ENCODE data around the gene PROZ.

PROZ gene

DNA sequence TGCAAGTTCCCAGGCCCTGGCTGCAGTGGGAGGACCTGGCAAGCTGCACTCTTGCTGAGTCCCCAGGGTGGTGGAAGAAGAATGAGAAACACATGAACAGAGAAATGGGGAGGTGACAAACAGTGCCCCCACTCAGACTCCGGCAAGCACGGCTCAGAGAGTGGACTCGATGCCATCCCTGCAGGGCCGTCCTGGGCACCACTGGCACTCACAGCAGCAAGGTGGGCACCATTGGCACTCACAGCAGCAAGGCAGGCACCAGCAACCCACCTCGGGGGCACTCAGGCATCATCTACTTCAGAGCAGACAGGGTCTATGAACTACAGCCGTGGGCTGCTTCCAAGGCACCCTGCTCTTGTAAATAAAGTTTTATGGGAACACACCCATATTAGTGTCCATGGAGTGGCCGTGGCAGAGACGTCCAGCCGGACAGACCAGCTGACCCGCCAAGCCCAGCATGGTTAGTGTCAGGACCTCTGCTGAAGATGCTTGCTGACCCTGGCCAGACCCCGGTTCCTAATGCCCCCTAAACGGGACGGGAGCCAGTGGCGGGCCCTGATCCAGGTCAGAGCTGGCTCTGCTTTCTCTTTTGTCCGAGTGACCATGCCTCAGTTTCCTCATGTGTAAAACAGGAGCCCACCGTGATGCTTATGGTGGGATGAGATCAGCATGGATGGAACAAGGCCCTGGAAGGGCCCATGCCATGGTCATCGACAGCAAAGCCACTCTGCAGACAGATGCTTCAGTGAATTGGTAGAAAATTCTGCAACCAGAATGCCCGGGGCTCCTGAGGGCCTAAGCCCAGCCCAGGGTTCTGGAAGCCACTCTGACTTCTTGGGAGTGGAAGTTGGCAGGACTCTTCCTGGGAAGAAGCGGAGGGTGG is 37.9 kb upstream of the PROZ start:
- Histone ChIP-seq H3K9me3 (ENCODE audit: control insufficient read depth, low read length) (no peaks in the 10 kb centered on the region), H3K36me3 (ENCODE audit: control insufficient read depth, insufficient read depth, low read length) (no peaks in the 10 kb centered on the region), H3K4me3 (ENCODE audit: extremely low read depth, insufficient read depth, low read length, poor library complexity, severe bottlenecking) (no peak overlapping the region), H3K27ac (ENCODE audit: low read depth, low read length, severe bottlenecking) (no peak overlapping the region), H3K4me1 (ENCODE audit: control insufficient read depth, insufficient read depth, low read length, poor library complexity, severe bottlenecking) (peaks cover 15% of the 10 kb centered on the region)
- 89 to 91% methylated on average over 15 to 16 of the region's 19 CpGs for WGBS, 2 experiments (ENCODE audit: insufficient coverage in 2 of 2)

DNA sequence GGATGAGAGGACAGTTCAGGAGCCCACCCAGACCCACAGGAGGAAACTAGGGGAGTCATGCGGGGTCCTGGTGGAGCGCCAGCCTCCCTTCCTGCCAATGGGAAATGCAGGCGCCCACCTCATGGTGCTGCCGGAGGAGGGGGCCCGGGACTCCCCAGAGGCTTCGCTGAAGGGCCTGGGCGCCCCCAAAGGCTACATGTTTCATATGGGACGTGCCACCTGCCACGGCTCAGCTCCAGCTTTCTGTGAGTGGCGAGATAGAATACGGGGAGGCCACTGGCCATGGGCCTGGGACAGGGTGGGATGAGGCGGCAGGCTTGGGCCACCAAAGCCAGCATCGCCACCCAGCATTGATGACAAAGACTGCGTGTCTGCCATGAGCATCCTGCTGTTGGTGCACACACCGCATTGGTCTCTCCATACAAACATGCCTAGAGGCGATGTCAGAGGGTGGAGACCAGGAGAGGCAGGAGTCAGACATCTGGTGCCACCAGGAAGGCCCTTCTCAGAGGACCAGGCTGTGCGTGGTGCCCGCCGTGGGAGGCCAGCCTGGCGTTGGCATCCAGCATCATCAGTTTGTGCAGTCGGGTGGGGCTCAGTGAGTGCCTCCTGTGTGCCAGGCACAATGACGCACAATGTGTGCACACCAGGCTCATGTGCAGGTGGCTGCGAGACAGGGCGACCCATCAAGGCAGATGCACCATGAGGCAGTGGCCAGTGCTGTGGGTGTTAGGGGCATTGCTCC is 37.1 kb upstream of the PROZ start:
- H3K9me3 ChIP-seq (ENCODE audit: control insufficient read depth, low read length) = no peaks in the 10 kb centered on the region
- H3K36me3 ChIP-seq (ENCODE audit: control insufficient read depth, insufficient read depth, low read length) = no peaks in the 10 kb centered on the region
- peaks cover 15% of the 10 kb centered on the region for H3K4me1 ChIP-seq (ENCODE audit: control insufficient read depth, insufficient read depth, low read length, poor library complexity, severe bottlenecking)
- no peak overlapping the region for H3K4me3 ChIP-seq (ENCODE audit: extremely low read depth, insufficient read depth, low read length, poor library complexity, severe bottlenecking)
- H3K27ac ChIP-seq (ENCODE audit: low read depth, low read length, severe bottlenecking) = no peak overlapping the region
- 95 to 96% methylated on average over 21 to 23 of the region's 24 CpGs for WGBS, 2 experiments (ENCODE audit: insufficient coverage in 2 of 2)

DNA sequence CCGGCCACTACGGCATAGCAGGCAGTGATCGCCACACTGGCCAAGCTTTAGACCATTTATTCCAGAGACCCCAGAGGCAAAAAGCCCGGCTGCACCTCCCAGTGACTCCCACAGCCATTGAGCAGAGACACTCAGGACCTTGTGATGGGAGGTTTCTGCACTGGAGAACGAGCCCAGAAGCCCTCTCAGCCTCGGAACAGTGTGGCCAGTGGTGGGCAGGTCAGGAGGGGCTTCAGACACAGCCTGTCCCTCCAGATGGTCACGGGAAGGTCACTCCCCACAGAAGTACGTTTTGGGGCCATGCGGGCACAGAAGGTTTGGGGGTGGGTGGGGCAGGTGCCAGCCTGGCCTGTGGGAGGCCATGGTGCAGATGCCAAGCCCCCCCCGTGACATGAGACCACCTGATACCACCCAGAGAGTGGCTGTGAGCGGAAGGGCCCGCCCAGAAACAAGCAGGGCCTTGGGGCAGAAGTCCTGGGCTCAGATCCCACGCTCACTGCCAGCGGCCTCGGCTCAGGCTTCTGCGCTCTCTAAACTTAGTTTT is 36.4 kb upstream of the PROZ start:
- H3K4me3 ChIP-seq (ENCODE audit: extremely low read depth, insufficient read depth, low read length, poor library complexity, severe bottlenecking) = no peak overlapping the region
- no peaks in the 10 kb centered on the region for H3K36me3 ChIP-seq (ENCODE audit: control insufficient read depth, insufficient read depth, low read length)
- 92 to 95% methylated on average over 14 to 15 of the region's 16 CpGs for WGBS, 2 experiments (ENCODE audit: insufficient coverage in 2 of 2)
- H3K4me1 ChIP-seq (ENCODE audit: control insufficient read depth, insufficient read depth, low read length, poor library complexity, severe bottlenecking) = peaks cover 10% of the 10 kb centered on the region
- no peaks in the 10 kb centered on the region for H3K9me3 ChIP-seq (ENCODE audit: control insufficient read depth, low read length)
- no peak overlapping the region for H3K27ac ChIP-seq (ENCODE audit: low read depth, low read length, severe bottlenecking)

DNA sequence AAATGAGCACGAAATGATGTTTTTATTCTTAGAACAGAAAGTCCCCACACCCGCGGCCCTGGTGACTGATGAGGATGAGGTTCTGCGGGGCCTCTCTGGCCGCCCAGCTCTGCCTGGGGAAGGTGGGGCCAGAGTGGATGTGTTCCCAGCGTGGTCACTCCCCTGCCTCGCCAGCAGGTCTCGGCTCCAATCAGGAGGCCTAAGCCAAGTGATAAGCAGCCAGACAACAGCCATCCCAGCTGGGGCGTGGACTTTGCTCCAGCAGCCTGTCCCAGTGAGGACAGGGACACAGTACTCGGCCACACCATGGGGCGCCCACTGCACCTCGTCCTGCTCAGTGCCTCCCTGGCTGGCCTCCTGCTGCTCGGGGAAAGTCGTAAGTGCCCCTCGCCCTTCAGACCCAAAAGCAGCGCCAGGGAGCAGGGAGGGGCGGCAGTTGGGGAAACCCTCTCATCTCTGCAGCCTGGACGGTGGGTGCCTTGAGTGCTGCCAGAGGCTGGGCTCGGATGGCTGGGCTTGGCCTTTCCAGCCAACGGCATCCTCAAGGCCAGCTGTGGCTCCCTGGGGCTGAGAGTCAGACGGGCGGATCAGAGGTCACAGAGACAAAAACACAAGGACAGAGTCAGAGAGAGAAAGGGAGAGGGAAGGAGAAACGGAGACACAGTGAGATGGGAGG is 35.8 kb upstream of the PROZ start, which contains the start of gene F10:
Gene F10, plus strand, starts transcription at position 250 of the 676 bp plus-strand sequence. Its CDS starts 57 bp downstream, at position 307.
- Histone ChIP-seq H3K27ac (ENCODE audit: low read depth, low read length, severe bottlenecking) (peak within 1 kb of the TSS; percentile 25), H3K36me3 (ENCODE audit: control insufficient read depth, insufficient read depth, low read length) (no peaks in the 10 kb centered on the region), H3K4me1 (ENCODE audit: control insufficient read depth, insufficient read depth, low read length, poor library complexity, severe bottlenecking) (peaks cover 3% of the 10 kb centered on the region), H3K9me3 (ENCODE audit: control insufficient read depth, low read length) (no peaks in the 10 kb centered on the region), H3K4me3 (ENCODE audit: extremely low read depth, insufficient read depth, low read length, poor library complexity, severe bottlenecking) (peak within 1 kb of the TSS; percentile 11)
- 45 to 46% methylated on average over 14 to 23 of the region's 23 CpGs for WGBS, 2 experiments (ENCODE audit: insufficient coverage in 2 of 2)

DNA sequence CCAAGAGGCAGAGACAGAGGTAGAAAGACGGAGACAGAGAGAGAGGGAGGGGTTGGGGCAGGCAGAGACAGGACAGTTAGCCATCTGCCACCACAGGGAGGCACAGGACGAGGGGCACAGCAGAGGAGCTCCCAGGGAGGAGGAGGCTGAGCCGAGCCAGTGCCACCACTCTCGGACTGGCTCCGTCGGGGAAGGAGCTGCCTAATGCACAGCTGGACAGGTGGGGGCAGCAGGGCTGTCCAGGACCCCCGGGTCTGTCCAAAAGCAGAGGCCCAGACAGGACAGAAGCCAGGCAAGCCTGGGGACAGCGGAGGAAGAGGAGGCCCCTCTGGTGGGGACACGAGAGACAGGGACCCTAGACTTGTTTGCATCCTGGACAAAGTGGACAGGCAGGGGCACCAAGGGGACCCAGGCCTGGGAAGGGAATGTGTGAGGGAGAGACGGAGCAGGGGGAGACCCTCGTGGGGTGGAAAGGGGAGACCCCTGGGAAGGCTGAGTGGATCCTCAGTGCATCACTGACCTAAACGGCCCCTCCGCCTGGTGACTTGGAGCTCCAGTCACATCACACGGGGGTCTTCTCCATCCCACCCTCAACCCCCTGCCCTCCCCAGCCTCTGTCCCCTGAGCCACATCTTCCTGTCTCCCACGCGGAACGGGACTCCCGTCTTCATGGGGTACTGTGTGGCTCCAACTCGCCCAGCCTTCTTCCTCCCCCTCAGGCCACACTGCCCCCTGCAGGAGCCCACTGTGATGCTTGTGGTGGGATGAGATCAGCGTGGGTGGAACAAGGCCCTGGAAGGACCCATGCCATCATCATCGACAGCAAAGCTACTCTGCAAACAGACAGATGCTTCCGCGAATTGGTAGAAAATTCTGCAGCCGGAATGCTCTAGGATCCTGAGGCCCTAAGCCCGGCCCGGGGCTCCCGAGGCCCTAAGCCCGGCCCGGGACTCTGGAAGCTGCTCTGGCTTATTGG is 34.9 kb upstream of the PROZ start:
- peak overlapping the region; percentile 11 for H3K4me3 ChIP-seq (ENCODE audit: extremely low read depth, insufficient read depth, low read length, poor library complexity, severe bottlenecking)
- H3K4me1 ChIP-seq (ENCODE audit: control insufficient read depth, insufficient read depth, low read length, poor library complexity, severe bottlenecking) = peaks cover 2% of the 10 kb centered on the region
- H3K27ac ChIP-seq (ENCODE audit: low read depth, low read length, severe bottlenecking) = no peak overlapping the region
- no peaks in the 10 kb centered on the region for H3K36me3 ChIP-seq (ENCODE audit: control insufficient read depth, insufficient read depth, low read length)
- no peaks in the 10 kb centered on the region for H3K9me3 ChIP-seq (ENCODE audit: control insufficient read depth, low read length)
- 91 to 93% methylated on average over 23 to 28 of the region's 29 CpGs for WGBS, 2 experiments (ENCODE audit: insufficient coverage in 2 of 2)

DNA sequence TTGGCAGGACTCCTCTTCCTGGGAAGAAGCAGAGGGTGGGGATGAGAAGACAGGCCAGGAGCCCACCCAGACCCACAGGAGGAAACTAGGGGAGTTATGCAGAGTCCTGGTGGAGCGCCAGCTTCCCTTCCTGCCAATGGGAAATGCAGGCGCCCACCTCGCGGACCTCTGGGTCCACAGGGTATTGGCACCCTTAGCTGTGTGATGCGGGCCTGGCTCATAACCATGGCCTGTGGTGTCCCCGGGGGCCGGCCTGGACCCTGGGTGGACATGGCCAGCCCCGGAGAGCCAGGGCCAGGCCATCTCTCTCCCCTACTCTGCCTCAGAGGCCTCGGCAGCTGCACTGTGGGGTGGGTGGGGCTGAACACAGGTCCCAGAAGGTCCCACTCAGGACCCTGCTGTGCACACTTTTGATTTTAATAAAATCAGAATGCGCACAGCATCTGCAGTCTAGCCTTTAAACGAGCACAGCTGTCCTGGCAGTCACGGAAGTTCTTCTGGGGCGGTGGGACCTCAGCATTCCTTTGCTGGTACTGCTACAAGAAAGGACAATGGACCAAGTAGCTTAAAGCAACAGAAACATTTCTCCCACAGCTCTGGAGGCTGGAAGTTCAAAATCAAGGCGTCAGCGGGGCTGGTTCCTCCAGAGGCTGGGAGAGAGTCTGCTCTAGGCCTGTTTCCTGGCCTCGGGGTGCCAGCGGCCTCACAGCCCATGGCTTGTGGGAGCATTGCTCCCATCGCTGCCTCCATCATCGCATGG is 34.1 kb upstream of the PROZ start:
- no peaks in the 10 kb centered on the region for H3K36me3 ChIP-seq (ENCODE audit: control insufficient read depth, insufficient read depth, low read length)

DNA sequence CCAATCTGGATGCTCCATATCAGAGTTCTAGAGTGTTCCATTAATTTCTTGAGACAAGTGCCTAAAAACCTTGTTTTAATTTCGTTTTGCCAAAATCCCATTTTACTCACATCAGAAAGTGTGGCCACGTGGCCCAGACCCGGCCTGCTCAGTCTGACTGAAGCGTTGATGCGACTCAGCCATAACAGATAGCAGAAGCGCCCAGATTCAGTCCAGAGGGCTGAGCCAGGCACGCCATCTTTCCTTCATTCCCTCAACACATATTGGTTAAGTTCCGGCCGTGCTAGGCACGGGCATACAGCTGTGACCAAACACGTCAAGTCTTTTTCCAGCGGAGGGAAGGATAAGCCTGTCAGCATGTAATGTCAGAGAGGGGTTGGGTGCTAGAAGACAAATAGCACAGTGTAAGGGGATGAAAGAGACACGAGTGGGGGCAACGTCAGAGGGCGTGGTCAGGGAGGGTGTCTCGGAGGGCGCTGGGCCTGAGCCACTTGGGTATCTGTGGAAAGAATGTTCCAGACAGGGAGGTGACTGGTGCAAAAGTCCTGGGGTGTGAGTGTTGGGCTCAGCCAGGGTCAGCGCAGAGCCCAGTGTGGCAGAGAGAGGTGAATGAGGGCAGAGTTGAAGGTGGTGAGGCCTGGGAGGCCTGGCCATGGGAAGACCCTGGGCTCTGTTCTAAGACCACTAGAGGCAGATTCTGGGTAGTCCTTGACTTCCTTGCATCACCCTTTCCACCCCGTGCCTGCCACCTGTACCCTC is 32.8 kb upstream of the PROZ start:
- Histone ChIP-seq H3K4me3 (ENCODE audit: extremely low read depth, insufficient read depth, low read length, poor library complexity, severe bottlenecking) (no peak overlapping the region), H3K27ac (ENCODE audit: low read depth, low read length, severe bottlenecking) (no peak overlapping the region), H3K4me1 (ENCODE audit: control insufficient read depth, insufficient read depth, low read length, poor library complexity, severe bottlenecking) (peaks cover 2% of the 10 kb centered on the region), H3K9me3 (ENCODE audit: control insufficient read depth, low read length) (no peaks in the 10 kb centered on the region), H3K36me3 (ENCODE audit: control insufficient read depth, insufficient read depth, low read length) (no peaks in the 10 kb centered on the region)
- WGBS, 2 experiments (ENCODE audit: insufficient coverage in 2 of 2) = 90 to 96% methylated on average over 14 to 16 of the region's 19 CpGs

More for the DNA sequence above, 34.1 kb upstream of the PROZ start:
- peaks cover 2% of the 10 kb centered on the region for H3K4me1 ChIP-seq (ENCODE audit: control insufficient read depth, insufficient read depth, low read length, poor library complexity, severe bottlenecking)
- WGBS, 2 experiments (ENCODE audit: insufficient coverage in 2 of 2) = 96% methylated on average over 14 to 19 of the region's 19 CpGs
- no peak overlapping the region for H3K4me3 ChIP-seq (ENCODE audit: extremely low read depth, insufficient read depth, low read length, poor library complexity, severe bottlenecking)
- H3K9me3 ChIP-seq (ENCODE audit: control insufficient read depth, low read length) = no peaks in the 10 kb centered on the region
- no peak overlapping the region for H3K27ac ChIP-seq (ENCODE audit: low read depth, low read length, severe bottlenecking)

DNA sequence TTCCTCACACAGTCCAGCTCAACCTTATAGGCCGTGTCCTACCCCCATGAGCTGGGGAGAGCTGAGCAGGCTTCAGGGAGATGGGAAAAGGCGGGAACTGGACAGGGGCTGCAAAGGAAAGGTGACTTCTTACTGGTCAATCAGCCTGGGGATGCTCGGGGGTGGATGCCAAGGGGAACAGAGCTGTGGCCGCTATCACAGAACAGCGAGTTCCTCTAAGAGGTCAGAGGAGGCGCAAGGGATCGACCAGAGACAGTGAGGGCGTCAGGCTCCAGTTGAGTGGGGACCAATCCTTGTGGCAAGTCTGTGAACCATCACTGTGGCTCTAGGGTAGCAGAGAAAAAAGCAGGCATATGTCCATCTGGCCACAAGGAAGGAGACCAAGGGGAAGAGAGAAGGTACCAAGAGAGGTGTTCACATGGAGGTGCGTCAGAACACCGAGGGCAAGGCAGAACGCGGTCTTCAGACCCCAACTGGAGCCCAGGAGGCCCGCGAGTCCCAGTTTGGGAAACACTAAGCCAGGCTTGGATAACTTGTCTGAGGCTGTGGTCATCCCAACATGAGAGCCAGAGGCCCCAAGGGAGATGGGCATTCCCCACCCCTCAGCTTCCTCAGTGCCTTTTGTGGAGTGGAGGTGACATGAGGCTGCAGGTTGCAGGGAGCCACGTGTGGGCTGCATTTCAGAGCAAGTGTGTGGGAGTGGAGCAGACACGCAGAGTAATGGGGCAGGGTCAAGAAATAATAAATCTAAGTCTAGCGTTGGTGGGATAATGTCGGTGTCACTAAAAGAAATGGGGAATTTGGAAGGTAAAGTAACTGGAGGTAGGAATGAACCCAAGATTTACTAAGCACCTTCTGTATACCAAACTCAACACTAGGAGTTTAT is 31.9 kb upstream of the PROZ start:
- 89 to 96% methylated on average over 16 to 17 of the region's 18 CpGs for WGBS, 2 experiments (ENCODE audit: insufficient coverage in 2 of 2)
- Histone ChIP-seq H3K9me3 (ENCODE audit: control insufficient read depth, low read length) (no peaks in the 10 kb centered on the region), H3K4me3 (ENCODE audit: extremely low read depth, insufficient read depth, low read length, poor library complexity, severe bottlenecking) (no peak overlapping the region), H3K4me1 (ENCODE audit: control insufficient read depth, insufficient read depth, low read length, poor library complexity, severe bottlenecking) (peaks cover 2% of the 10 kb centered on the region), H3K27ac (ENCODE audit: low read depth, low read length, severe bottlenecking) (no peak overlapping the region), H3K36me3 (ENCODE audit: control insufficient read depth, insufficient read depth, low read length) (no peaks in the 10 kb centered on the region)
